Keratinocyte (primary cell): ENCODE results near the gene ZBTB34. TPM values are rescaled to one million over a fixed set of nuclear protein-coding genes. Genes with fewer than 3 reads are reported as not detected.

Source experiments
- DNase-seq: peaks from one replicate; pipeline ENCODE4 v3.0.0-alpha.2; 2011; ENCODE audit warnings: low read depth, missing footprints, low spot score
- FAIRE-seq: peaks from 2 replicates; lab custom pipeline; 2011; peaks lifted over from hg19 to GRCh38; lab: Jason Lieb, UNC
- H2AFZ ChIP-seq: 2 replicates; pipeline ENCODE4 v1.6.0; 2012; ENCODE audit warnings: low read length, control low read depth, inconsistent platforms; ENCODE audit not compliant: control insufficient read depth
- H3K27ac ChIP-seq: 2 replicates; pipeline ENCODE4 v1.5.1; 2011; ENCODE audit warnings: low read length; ENCODE audit not compliant: control insufficient read depth, insufficient read depth
- H3K27me3 ChIP-seq: 3 replicates; pipeline ENCODE4 v1.6.0; 2011; ENCODE audit warnings: low read length; ENCODE audit not compliant: control insufficient read depth, insufficient read depth; ENCODE audit errors: extremely low read depth
- H3K36me3 ChIP-seq, 2 experiments: 2 replicates in 1 of 2; 3 replicates in 1 of 2; pipeline ENCODE4 v1.5.1; 2011; ENCODE audit warnings: low read length in 2 of 2, mild to moderate bottlenecking in 1 of 2; ENCODE audit not compliant: control insufficient read depth in 2 of 2, insufficient read depth in 2 of 2; ENCODE audit errors: extremely low read depth in 1 of 2
- H3K4me1 ChIP-seq: 3 replicates; pipeline ENCODE4 v1.5.1; 2011; ENCODE audit warnings: low read length; ENCODE audit not compliant: control insufficient read depth, insufficient read depth; ENCODE audit errors: extremely low read depth
- H3K4me2 ChIP-seq: 3 replicates; pipeline ENCODE4 v1.6.0; 2011; ENCODE audit warnings: low read depth, low read length; ENCODE audit not compliant: control insufficient read depth, insufficient read depth; ENCODE audit errors: extremely low read depth
- H3K4me3 ChIP-seq, 3 experiments: fragments of 200-600 bp in 1 of 3; sonication (generic) in 1 of 3; 2 replicates in 2 of 3; 3 replicates in 1 of 3; pipeline ENCODE4 v1.5.1; 2011 to 2016; ENCODE audit warnings: low read length in 3 of 3, mild to moderate bottlenecking in 3 of 3, control low read depth in 2 of 3, inconsistent platforms in 1 of 3, low read depth in 1 of 3, mixed read lengths in 1 of 3, mixed run types in 1 of 3, moderate library complexity in 1 of 3; ENCODE audit not compliant: control insufficient read depth in 2 of 3, insufficient read depth in 2 of 3; ENCODE audit errors: extremely low read depth in 1 of 3
- H3K79me2 ChIP-seq: 2 replicates; pipeline ENCODE4 v1.6.0; 2012; ENCODE audit warnings: low read length; ENCODE audit not compliant: control insufficient read depth, insufficient read depth
- H3K9ac ChIP-seq: 3 replicates; pipeline ENCODE4 v1.6.0; 2011; ENCODE audit warnings: low read length; ENCODE audit not compliant: control insufficient read depth, insufficient read depth; ENCODE audit errors: extremely low read depth
- H3K9me1 ChIP-seq: 3 replicates; pipeline ENCODE4 v1.6.0; 2011; ENCODE audit warnings: low read length; ENCODE audit not compliant: control insufficient read depth, insufficient read depth; ENCODE audit errors: extremely low read depth
- H3K9me3 ChIP-seq: 2 replicates; pipeline ENCODE4 v1.5.1; 2012; ENCODE audit warnings: low read depth, low read length; ENCODE audit not compliant: control insufficient read depth
- H4K20me1 ChIP-seq: 3 replicates; pipeline ENCODE4 v1.6.0; 2011; ENCODE audit warnings: low read length; ENCODE audit not compliant: control insufficient read depth, insufficient read depth; ENCODE audit errors: extremely low read depth
- CTCF ChIP-seq, 3 experiments: IDR thresholded peaks in 1 of 3; conservative IDR thresholded peaks in 1 of 3; optimal IDR thresholded peaks in 1 of 3; 2 replicates in 2 of 3; 3 replicates in 1 of 3; pipeline versions ENCODE3 to v1.5.1; 2011; ENCODE audit warnings: low read length in 3 of 3, mild to moderate bottlenecking in 3 of 3, moderate library complexity in 2 of 3, control low read depth in 1 of 3, inconsistent platforms in 1 of 3; ENCODE audit not compliant: insufficient read depth in 2 of 3; ENCODE audit errors: extremely low read depth in 1 of 3
- EZH2 ChIP-seq: IDR thresholded peaks from one replicate; pipeline ENCODE4 v1.6.1; 2012; ENCODE audit warnings: inconsistent platforms, mild to moderate bottlenecking, low read length, moderate library complexity
- dilution Hi-C: fragments of 300-500 bp; cut with MboI; formaldehyde crosslinking; loops from one replicate; pipeline ENCODE4 v1.7.0; 2020; ENCODE audit warnings: low sequenced_read_pairs; ENCODE audit not compliant: extremely low pct_ligation_motif_present
- polyA plus RNA-seq, 5 experiments: library from polyadenylated mRNA; depleted of rRNA in 3 of 5; stranded (reverse) in 3 of 5; stranded (forward) in 1 of 5; unstranded in 1 of 5; fragments of >200 nt; gene quantifications; 1 replicate in 1 of 5; 2 replicates in 3 of 5; 3 replicates in 1 of 5; pipeline versions ENCODE4 v1.2.1 to v1.2.3, GENCODE V29; 2011 to 2012; ENCODE audit warnings: missing spikeins in 2 of 5, low read depth in 1 of 5, low replicate concordance in 1 of 5

The ZBTB34 gene
- polyA plus RNA-seq, 1 donor (not counting 4 experiments of a cell fraction or from before 2014, with no cell fraction given) = 6.4 TPM

GRCh38 chr9:126849591-126850225 lies 10.7 kb upstream of the ZBTB34 start:
- TF ChIP-seq EZH2 (no peak), CTCF (optimal IDR thresholded peaks at IDR 0.05 in 1 of 3, IDR thresholded peaks at IDR 0.05 in 1 of 3, conservative IDR thresholded peaks at IDR 0.05 in 1 of 3; ENCODE audit: extremely low read depth in 1 of 3, insufficient read depth in 2 of 3, low read length in 3 of 3) (no peak)
- Histone ChIP-seq H3K4me3 (no peak overlapping the region), H3K27me3 (peaks cover 6% of the 10 kb centered on the region), H3K36me3 (no peaks in the 10 kb centered on the region), H3K9me3 (no peaks in the 10 kb centered on the region), H3K27ac (no peak overlapping the region), H3K9me1 (no peaks in the 10 kb centered on the region), H3K9ac (no peak overlapping the region), H4K20me1 (no peaks in the 10 kb centered on the region), H3K4me2 (no peak overlapping the region), H2AFZ (no peak overlapping the region), H3K79me2 (no peaks in the 10 kb centered on the region), H3K4me1 (no peaks in the 10 kb centered on the region)
- DNase-seq = no peak
- dilution Hi-C loops = no loop called here
- no peak for FAIRE-seq

GRCh38 chr9:126851286-126851880 lies 9.1 kb upstream of the ZBTB34 start:
- Histone ChIP-seq H3K9ac (no peak overlapping the region), H2AFZ (no peak overlapping the region), H3K9me3 (no peaks in the 10 kb centered on the region), H3K27ac (no peak overlapping the region), H3K9me1 (no peaks in the 10 kb centered on the region), H3K4me1 (no peaks in the 10 kb centered on the region), H3K27me3 (peaks cover 6% of the 10 kb centered on the region), H4K20me1 (no peaks in the 10 kb centered on the region), H3K4me3 (no peak overlapping the region), H3K36me3 (no peaks in the 10 kb centered on the region), H3K4me2 (no peak overlapping the region), H3K79me2 (no peaks in the 10 kb centered on the region)
- FAIRE-seq (no peak), DNase-seq (no peak)
- TF ChIP-seq EZH2 = no peak
- no peak for TF ChIP-seq CTCF (optimal IDR thresholded peaks at IDR 0.05 in 1 of 3, IDR thresholded peaks at IDR 0.05 in 1 of 3, conservative IDR thresholded peaks at IDR 0.05 in 1 of 3; ENCODE audit: extremely low read depth in 1 of 3, insufficient read depth in 2 of 3, low read length in 3 of 3)
- dilution Hi-C loops = no loop called here
